ENCODE measurements around the gene HIVEP1.

- TF ChIP-seq CTCF (IDR thresholded peaks at IDR 0.05) (no peak), POLR2AphosphoS5 (IDR thresholded peaks at IDR 0.05) (no peak), EP300 (IDR thresholded peaks at IDR 0.05) (no peak), POLR2A (IDR thresholded peaks at IDR 0.05) (no peak)
These were observed 163.5 kb downstream of the HIVEP1 start for GRCh38 chr6:12175626-12176025.
